DND-41 (cell line): ENCODE measurements around the gene GPR137.

Experiments used
- ATAC-seq: fragments of 200-7000 bp; cut with Tn5 transposase; 3 replicates; pipeline ENCODE4 v1.9.1; 2021; ENCODE audit warnings: low read depth; ENCODE audit not compliant: insufficient read depth
- DNase-seq: peaks from one replicate; pipeline ENCODE4 v3.0.0-alpha.2; 2020
- H2AFZ ChIP-seq: 2 replicates; pipeline ENCODE4 v1.6.0; 2012; ENCODE audit warnings: low read depth, low read length
- H3K27ac ChIP-seq: 2 replicates; pipeline ENCODE4 v1.5.1; 2012; ENCODE audit warnings: low read length, inconsistent platforms
- H3K27me3 ChIP-seq: fragments of 200-600 bp; sonication (generic); 2 replicates; pipeline ENCODE4 v1.6.0; 2012; ENCODE audit warnings: low read length, mild to moderate bottlenecking, inconsistent platforms; ENCODE audit not compliant: insufficient read depth, poor library complexity
- H3K36me3 ChIP-seq: 2 replicates; pipeline ENCODE4 v1.5.1; 2012; ENCODE audit warnings: low read length, inconsistent platforms; ENCODE audit not compliant: insufficient read depth
- H3K4me1 ChIP-seq: 2 replicates; pipeline ENCODE4 v1.5.1; 2012; ENCODE audit warnings: mild to moderate bottlenecking, low read length; ENCODE audit not compliant: insufficient read depth
- H3K4me2 ChIP-seq: 2 replicates; pipeline ENCODE4 v1.6.0; 2012; ENCODE audit warnings: mild to moderate bottlenecking, moderate library complexity, low read length, inconsistent platforms; ENCODE audit not compliant: insufficient read depth
- H3K4me3 ChIP-seq, 2 experiments: fragments of 200-600 bp in 1 of 2; shearing (Covaris generic) in 1 of 2; 2 replicates each; pipeline ENCODE4 v1.5.1; 2012 to 2016; ENCODE audit warnings: inconsistent platforms in 2 of 2, low read length in 2 of 2, mild to moderate bottlenecking in 2 of 2, low read depth in 1 of 2, moderate library complexity in 1 of 2
- H3K79me2 ChIP-seq: 2 replicates; pipeline ENCODE4 v1.6.0; 2012; ENCODE audit warnings: low read length, inconsistent platforms; ENCODE audit not compliant: insufficient read depth
- H3K9ac ChIP-seq: 2 replicates; pipeline ENCODE4 v1.6.0; 2012; ENCODE audit warnings: low read depth, mild to moderate bottlenecking, inconsistent platforms, low read length, moderate library complexity
- H3K9me3 ChIP-seq: 2 replicates; pipeline ENCODE4 v1.5.1; 2012; ENCODE audit warnings: low read length, moderate library complexity, mild to moderate bottlenecking, inconsistent platforms; ENCODE audit not compliant: insufficient read depth, severe bottlenecking
- H4K20me1 ChIP-seq: 2 replicates; pipeline ENCODE4 v1.6.0; 2012; ENCODE audit warnings: low read length; ENCODE audit not compliant: insufficient read depth
- EZH2 ChIP-seq: IDR thresholded peaks from 3 replicates; pipeline ENCODE4 v1.6.1; 2012; ENCODE audit warnings: borderline replicate concordance, low read depth, mild to moderate bottlenecking, moderate library complexity, low read length, inconsistent platforms; ENCODE audit not compliant: severe bottlenecking
- TF ChIP-seq, protein P1 (sequence below): IDR thresholded peaks from 2 replicates; pipeline ENCODE4 v1.5.1; 2012; ENCODE audit warnings: borderline replicate concordance, low read length, moderate library complexity, mild to moderate bottlenecking; ENCODE audit not compliant: poor library complexity, severe bottlenecking; ENCODE audit errors: extremely low read depth

GPR137 gene

DNA sequence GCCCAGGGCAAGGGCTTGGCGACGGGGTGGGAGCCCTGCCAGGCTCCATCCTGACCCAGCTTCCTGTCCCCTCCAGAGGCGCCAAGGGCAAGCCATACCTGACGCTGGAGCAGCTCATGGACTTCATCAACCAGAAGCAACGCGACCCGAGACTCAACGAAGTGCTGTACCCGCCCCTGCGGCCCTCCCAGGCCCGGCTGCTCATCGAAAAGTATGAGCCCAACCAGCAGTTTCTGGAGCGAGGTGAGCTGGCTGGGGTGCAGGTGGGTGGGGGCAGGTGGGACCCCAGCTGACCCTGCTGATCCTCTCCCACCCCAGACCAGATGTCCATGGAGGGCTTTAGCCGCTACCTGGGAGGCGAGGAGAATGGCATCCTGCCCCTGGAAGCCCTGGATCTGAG is 29.3 kb upstream of the GPR137 start:
- no peak overlapping the region for H3K27ac ChIP-seq
- no peak overlapping the region for H2AFZ ChIP-seq
- DNase-seq (no peak), ATAC-seq (no peak)
- no peaks in the 10 kb centered on the region for H3K27me3 ChIP-seq
- TF ChIP-seq, protein P1, sequence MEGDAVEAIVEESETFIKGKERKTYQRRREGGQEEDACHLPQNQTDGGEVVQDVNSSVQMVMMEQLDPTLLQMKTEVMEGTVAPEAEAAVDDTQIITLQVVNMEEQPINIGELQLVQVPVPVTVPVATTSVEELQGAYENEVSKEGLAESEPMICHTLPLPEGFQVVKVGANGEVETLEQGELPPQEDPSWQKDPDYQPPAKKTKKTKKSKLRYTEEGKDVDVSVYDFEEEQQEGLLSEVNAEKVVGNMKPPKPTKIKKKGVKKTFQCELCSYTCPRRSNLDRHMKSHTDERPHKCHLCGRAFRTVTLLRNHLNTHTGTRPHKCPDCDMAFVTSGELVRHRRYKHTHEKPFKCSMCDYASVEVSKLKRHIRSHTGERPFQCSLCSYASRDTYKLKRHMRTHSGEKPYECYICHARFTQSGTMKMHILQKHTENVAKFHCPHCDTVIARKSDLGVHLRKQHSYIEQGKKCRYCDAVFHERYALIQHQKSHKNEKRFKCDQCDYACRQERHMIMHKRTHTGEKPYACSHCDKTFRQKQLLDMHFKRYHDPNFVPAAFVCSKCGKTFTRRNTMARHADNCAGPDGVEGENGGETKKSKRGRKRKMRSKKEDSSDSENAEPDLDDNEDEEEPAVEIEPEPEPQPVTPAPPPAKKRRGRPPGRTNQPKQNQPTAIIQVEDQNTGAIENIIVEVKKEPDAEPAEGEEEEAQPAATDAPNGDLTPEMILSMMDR: no peak
- no peak for TF ChIP-seq EZH2
- no peaks in the 10 kb centered on the region for H3K9me3 ChIP-seq
- H3K4me3 ChIP-seq: no peak overlapping the region
- peaks cover 7% of the 10 kb centered on the region; the same call in 1 of the 2 replicates for H4K20me1 ChIP-seq
- H3K4me1 ChIP-seq: peaks cover 16% of the 10 kb centered on the region
- no peak overlapping the region for H3K4me2 ChIP-seq
- H3K36me3 ChIP-seq: peaks cover 40% of the 10 kb centered on the region
- peaks cover 7% of the 10 kb centered on the region; the same call in 1 of the 2 replicates for H3K79me2 ChIP-seq
- H3K9ac ChIP-seq: no peak overlapping the region

DNA sequence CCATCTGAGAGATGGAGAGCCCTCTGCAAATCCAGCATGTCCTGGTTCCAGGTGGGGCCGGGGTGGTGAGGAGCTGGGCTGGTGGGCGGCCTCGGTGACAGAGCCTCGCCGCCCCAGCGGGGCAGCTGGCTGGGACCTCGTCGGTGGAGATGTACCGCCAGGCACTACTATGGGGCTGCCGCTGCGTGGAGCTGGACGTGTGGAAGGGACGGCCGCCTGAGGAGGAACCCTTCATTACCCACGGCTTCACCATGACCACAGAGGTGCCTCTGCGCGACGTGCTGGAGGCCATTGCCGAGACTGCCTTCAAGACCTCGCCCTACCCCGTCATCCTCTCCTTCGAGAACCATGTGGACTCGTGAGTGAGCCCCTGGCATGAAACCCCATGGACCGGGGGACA is 27.3 kb upstream of the GPR137 start:
- no peak for TF ChIP-seq EZH2
- TF ChIP-seq, protein P1: no peak
- Histone ChIP-seq H3K36me3 (peaks cover 54% of the 10 kb centered on the region), H3K9me3 (no peaks in the 10 kb centered on the region), H4K20me1 (0 out of 2 replicates have a peak, but pooled peaks cover 3% of the 10 kb centered on the region), H3K79me2 (no peaks in the 10 kb centered on the region), H3K9ac (no peak overlapping the region), H3K4me3 (no peak overlapping the region), H3K4me1 (no peaks in the 10 kb centered on the region), H2AFZ (no peak overlapping the region), H3K4me2 (no peak overlapping the region), H3K27ac (no peak overlapping the region), H3K27me3 (no peaks in the 10 kb centered on the region)
- DNase-seq (no peak), ATAC-seq (no peak)

DNA sequence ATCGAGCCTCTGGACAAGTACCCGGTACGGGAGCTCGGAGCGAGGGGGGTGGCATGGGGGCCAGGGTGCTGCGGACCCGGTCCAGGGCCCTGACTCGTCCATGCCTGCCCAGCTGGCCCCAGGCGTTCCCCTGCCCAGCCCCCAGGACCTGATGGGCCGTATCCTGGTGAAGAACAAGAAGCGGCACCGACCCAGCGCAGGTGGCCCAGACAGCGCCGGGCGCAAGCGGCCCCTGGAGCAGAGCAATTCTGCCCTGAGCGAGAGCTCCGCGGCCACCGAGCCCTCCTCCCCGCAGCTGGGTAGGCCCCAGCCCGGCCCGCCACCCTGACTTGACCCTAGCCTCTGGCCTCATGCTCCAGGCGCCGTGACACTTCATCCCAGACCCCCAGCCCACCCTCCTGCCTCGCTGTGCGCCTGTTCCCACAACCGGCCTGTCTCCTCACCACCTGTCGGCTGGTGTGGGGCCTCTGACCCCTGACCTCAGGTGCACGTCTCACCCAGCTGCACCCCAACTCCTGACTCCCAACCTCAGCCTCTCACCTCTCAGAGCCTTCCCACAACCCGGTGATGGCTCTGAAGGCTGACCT is 26.6 kb upstream of the GPR137 start:
- H2AFZ ChIP-seq: no peak overlapping the region
- H3K9me3 ChIP-seq: no peaks in the 10 kb centered on the region
- H3K27me3 ChIP-seq: no peaks in the 10 kb centered on the region
- H3K79me2 ChIP-seq: no peaks in the 10 kb centered on the region
- no peak for TF ChIP-seq EZH2
- TF ChIP-seq, protein P1: no peak
- DNase-seq: no peak
- no peak overlapping the region for H3K4me3 ChIP-seq
- no peaks in the 10 kb centered on the region for H3K4me1 ChIP-seq
- H3K9ac ChIP-seq: no peak overlapping the region
- no peak overlapping the region for H3K4me2 ChIP-seq
- no peaks in the 10 kb centered on the region for H4K20me1 ChIP-seq
- ATAC-seq: no peak
- H3K36me3 ChIP-seq: peaks cover 57% of the 10 kb centered on the region
- H3K27ac ChIP-seq: no peak overlapping the region
